Measurements from ENCODE around the gene NTM. TPM values are rescaled to one million over a fixed set of nuclear protein-coding genes. Genes with fewer than 3 reads are reported as not detected.

The NTM gene
- total RNA-seq, 4 donors from 2014 or later = 0.21 to 3.2 (median 0.84) TPM

GRCh38 chr11:131425285-131425684 lies 54.9 kb downstream of the NTM start:
- H3K27ac ChIP-seq = no peak overlapping the region
- no peaks in the 10 kb centered on the region for H3K4me1 ChIP-seq
- no peak overlapping the region for H3K4me3 ChIP-seq
- TF ChIP-seq POLR2A (IDR thresholded peaks at IDR 0.05) = no peak
- TF ChIP-seq CTCF (IDR thresholded peaks at IDR 0.05) = no peak
- DNase-seq = no peak
- no peaks in the 10 kb centered on the region for H3K36me3 ChIP-seq
- peaks cover 0 to 8% (median 0%) of the 10 kb centered on the region in 4 donors for H3K27me3 ChIP-seq
- H3K9me3 ChIP-seq = no peaks in the 10 kb centered on the region
- intact Hi-C loops (cut with DNase I) = no loop called here
- WGBS, 2 donors = 57 to 70% methylated on average over 5 of the region's 5 CpGs

- Histone ChIP-seq H3K36me3 (no peaks in the 10 kb centered on the region), H3K9me3 (no peaks in the 10 kb centered on the region), H3K4me3 (no peak overlapping the region), H3K4me1 (no peaks in the 10 kb centered on the region), H3K27ac (no peak overlapping the region), H3K27me3 (no peaks in the 10 kb centered on the region)
- TF ChIP-seq POLR2A (IDR thresholded peaks at IDR 0.05) = no peak
- TF ChIP-seq CTCF (IDR thresholded peaks at IDR 0.05) = no peak
- 54 to 64% methylated on average over 5 of the region's 5 CpGs for WGBS, 2 donors
- DNase-seq = no peak
- intact Hi-C loops (cut with DNase I) = no loop called here
Measured at GRCh38 chr11:131428853-131429252, 58.4 kb downstream of the NTM start.

- intact Hi-C loops (cut with DNase I) = no loop called here
- Histone ChIP-seq H3K27ac (no peak overlapping the region), H3K4me3 (no peak overlapping the region), H3K36me3 (no peaks in the 10 kb centered on the region), H3K4me1 (no peaks in the 10 kb centered on the region), H3K27me3 (no peaks in the 10 kb centered on the region), H3K9me3 (no peaks in the 10 kb centered on the region)
- no peak for DNase-seq
- TF ChIP-seq POLR2A (IDR thresholded peaks at IDR 0.05) = no peak
- TF ChIP-seq CTCF (IDR thresholded peaks at IDR 0.05) = no peak
- 46 to 56% methylated on average over 9 to 11 of the region's 11 CpGs for WGBS, 2 donors
Measured at GRCh38 chr11:131430473-131431208, 60.2 kb downstream of the NTM start.

- no peaks in the 10 kb centered on the region for H3K36me3 ChIP-seq
- H3K9me3 ChIP-seq = peaks cover 0 to 8% (median 0%) of the 10 kb centered on the region in 3 donors
- intact Hi-C loops (cut with DNase I) = no loop called here
- no peaks in the 10 kb centered on the region for H3K4me1 ChIP-seq
- DNase-seq = no peak
- no peak for TF ChIP-seq CTCF (IDR thresholded peaks at IDR 0.05)
- TF ChIP-seq POLR2A (IDR thresholded peaks at IDR 0.05) = no peak
- WGBS, 2 donors = 54 to 71% methylated on average over 5 of the region's 5 CpGs
- H3K27ac ChIP-seq = no peak overlapping the region
- no peak overlapping the region for H3K4me3 ChIP-seq
- no peaks in the 10 kb centered on the region for H3K27me3 ChIP-seq
Measured at GRCh38 chr11:131441051-131441810, 70.8 kb downstream of the NTM start.

- no peak for TF ChIP-seq CTCF (IDR thresholded peaks at IDR 0.05)
- TF ChIP-seq POLR2A (IDR thresholded peaks at IDR 0.05) = no peak
- intact Hi-C loops (cut with DNase I) = no loop called here
- no peaks in the 10 kb centered on the region for H3K36me3 ChIP-seq
- H3K4me1 ChIP-seq = no peaks in the 10 kb centered on the region
- H3K9me3 ChIP-seq = no peaks in the 10 kb centered on the region
- no peak overlapping the region for H3K27ac ChIP-seq
- no peak overlapping the region for H3K4me3 ChIP-seq
- 67 to 70% methylated on average over 5 of the region's 5 CpGs for WGBS, 2 donors
- DNase-seq = no peak
- peaks cover 0 to 4% (median 0%) of the 10 kb centered on the region in 4 donors for H3K27me3 ChIP-seq
Measured at GRCh38 chr11:131446590-131447275, 76.3 kb downstream of the NTM start.

Measured in esophagus squamous epithelium (tissue), 5 donors.